Measurements from ENCODE around the gene C1orf35.

DNA sequence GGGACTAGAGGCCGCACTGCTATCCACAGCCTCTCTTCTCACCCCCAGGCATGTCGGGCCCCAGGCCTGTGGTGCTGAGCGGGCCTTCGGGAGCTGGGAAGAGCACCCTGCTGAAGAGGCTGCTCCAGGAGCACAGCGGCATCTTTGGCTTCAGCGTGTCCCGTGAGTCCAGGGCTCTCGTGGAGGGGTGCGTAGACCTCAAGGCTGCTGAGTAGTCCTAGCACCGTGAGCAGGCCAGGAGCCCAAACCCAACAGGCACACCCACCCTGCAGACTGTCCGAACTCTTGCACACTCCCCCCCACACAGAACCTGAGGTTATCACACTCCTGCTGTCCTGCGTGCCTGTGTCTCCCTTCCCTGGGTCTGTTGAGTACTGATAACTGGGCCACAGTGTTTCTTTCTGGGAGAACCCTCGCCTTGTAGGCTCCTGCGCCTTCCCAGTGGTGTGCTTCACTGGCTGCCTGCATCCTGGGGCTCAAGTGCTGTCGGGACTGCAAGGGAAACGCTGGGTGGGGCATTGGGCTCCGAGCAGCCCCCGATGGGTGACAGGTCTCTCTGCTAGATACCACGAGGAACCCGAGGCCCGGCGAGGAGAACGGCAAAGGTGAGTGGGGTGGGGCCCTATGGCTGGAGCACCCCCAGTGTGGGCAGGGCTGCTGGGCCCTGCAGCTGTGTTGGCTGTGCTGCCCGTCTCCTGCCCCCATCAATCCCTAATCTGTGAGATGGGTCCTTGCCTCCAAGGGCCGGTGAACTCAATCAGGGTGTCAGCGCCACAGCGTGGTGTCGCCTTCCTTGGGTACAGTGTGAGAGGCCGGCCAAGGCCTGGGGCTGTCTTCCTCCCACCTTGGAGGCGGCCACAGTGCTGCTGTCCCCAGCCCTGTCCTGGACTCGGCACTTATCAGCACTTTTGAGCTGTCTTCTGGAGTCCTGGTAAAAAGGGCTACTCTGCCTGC, 42.6 kb upstream of the C1orf35 start:
- TF ChIP-seq CTCF (conservative IDR thresholded peaks at IDR 0.05 in 1 of 2, IDR thresholded peaks at IDR 0.05 in 1 of 2; ENCODE audit: low read depth in 1 of 2, low read length in 2 of 2) (no peak), EZH2 (IDR thresholded peaks at IDR 0.05; ENCODE audit: low read length, missing control alignments) (no peak)
